ENCODE results near the gene HOXD11.

- TF ChIP-seq EZH2 (IDR thresholded peaks at IDR 0.05; ENCODE audit: insufficient read depth, poor library complexity, severe bottlenecking) (no peak), EZH2phosphoT487 (IDR thresholded peaks at IDR 0.05; ENCODE audit: insufficient read depth, low read depth) (no peak)
These were observed 1.1 kb upstream of the HOXD11 start for GRCh38 chr2:176105730-176106580.

All from GM23248 (cell line).